Measurements from ENCODE around the gene HS3ST3A1. TPM values are rescaled to one million over a fixed set of nuclear protein-coding genes. Genes with fewer than 3 reads are reported as not detected.

HS3ST3A1 gene
- total and polyA plus RNA-seq, 2 experiments from 2014 or later = 5.4 to 24.1 TPM

DNA sequence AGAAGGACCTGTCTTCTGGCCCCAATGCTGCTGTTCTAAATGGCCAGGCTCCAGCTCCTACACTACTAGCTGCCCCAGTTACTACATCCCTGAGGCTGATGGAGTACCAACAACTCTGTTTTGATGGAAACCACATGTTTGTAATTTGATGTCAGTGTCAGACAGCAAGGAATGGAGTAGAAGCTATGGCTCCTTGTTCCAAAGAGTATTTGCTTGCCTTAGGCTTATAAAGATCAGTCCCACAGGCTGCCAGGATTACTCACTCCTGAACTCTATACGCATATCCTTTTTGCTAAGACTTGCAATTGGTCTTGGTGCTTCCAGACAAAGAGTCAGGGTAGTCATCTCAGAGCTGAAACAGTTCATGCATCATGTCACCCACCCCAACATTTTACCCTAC, 139.6 kb downstream of the HS3ST3A1 start:
- TF ChIP-seq, protein P1, sequence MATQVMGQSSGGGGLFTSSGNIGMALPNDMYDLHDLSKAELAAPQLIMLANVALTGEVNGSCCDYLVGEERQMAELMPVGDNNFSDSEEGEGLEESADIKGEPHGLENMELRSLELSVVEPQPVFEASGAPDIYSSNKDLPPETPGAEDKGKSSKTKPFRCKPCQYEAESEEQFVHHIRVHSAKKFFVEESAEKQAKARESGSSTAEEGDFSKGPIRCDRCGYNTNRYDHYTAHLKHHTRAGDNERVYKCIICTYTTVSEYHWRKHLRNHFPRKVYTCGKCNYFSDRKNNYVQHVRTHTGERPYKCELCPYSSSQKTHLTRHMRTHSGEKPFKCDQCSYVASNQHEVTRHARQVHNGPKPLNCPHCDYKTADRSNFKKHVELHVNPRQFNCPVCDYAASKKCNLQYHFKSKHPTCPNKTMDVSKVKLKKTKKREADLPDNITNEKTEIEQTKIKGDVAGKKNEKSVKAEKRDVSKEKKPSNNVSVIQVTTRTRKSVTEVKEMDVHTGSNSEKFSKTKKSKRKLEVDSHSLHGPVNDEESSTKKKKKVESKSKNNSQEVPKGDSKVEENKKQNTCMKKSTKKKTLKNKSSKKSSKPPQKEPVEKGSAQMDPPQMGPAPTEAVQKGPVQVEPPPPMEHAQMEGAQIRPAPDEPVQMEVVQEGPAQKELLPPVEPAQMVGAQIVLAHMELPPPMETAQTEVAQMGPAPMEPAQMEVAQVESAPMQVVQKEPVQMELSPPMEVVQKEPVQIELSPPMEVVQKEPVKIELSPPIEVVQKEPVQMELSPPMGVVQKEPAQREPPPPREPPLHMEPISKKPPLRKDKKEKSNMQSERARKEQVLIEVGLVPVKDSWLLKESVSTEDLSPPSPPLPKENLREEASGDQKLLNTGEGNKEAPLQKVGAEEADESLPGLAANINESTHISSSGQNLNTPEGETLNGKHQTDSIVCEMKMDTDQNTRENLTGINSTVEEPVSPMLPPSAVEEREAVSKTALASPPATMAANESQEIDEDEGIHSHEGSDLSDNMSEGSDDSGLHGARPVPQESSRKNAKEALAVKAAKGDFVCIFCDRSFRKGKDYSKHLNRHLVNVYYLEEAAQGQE (IDR thresholded peaks at IDR 0.05; ENCODE audit: unreplicated experiment) = no peak
- TF ChIP-seq EZH2 (IDR thresholded peaks at IDR 0.05; ENCODE audit: low read depth, unreplicated experiment) = no peak
- no peak for TF ChIP-seq JUNB (IDR thresholded peaks at IDR 0.05; ENCODE audit: unreplicated experiment)
- TF ChIP-seq CREB1 (CRISPR knock-in tag; IDR thresholded peaks at IDR 0.05; ENCODE audit: low read depth) = no peak
- TF ChIP-seq, protein P2, sequence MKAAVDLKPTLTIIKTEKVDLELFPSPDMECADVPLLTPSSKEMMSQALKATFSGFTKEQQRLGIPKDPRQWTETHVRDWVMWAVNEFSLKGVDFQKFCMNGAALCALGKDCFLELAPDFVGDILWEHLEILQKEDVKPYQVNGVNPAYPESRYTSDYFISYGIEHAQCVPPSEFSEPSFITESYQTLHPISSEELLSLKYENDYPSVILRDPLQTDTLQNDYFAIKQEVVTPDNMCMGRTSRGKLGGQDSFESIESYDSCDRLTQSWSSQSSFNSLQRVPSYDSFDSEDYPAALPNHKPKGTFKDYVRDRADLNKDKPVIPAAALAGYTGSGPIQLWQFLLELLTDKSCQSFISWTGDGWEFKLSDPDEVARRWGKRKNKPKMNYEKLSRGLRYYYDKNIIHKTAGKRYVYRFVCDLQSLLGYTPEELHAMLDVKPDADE (IDR thresholded peaks at IDR 0.05) = no peak
- no peak for TF ChIP-seq NANOG (IDR thresholded peaks at IDR 0.05; ENCODE audit: borderline replicate concordance)
- TF ChIP-seq POLR2AphosphoS5 (IDR thresholded peaks at IDR 0.05; ENCODE audit: low read depth) = no peak
- no peak for TF ChIP-seq ZNF331 (CRISPR knock-in tag; IDR thresholded peaks at IDR 0.05; ENCODE audit: low read depth)
- TF ChIP-seq, protein P3, sequence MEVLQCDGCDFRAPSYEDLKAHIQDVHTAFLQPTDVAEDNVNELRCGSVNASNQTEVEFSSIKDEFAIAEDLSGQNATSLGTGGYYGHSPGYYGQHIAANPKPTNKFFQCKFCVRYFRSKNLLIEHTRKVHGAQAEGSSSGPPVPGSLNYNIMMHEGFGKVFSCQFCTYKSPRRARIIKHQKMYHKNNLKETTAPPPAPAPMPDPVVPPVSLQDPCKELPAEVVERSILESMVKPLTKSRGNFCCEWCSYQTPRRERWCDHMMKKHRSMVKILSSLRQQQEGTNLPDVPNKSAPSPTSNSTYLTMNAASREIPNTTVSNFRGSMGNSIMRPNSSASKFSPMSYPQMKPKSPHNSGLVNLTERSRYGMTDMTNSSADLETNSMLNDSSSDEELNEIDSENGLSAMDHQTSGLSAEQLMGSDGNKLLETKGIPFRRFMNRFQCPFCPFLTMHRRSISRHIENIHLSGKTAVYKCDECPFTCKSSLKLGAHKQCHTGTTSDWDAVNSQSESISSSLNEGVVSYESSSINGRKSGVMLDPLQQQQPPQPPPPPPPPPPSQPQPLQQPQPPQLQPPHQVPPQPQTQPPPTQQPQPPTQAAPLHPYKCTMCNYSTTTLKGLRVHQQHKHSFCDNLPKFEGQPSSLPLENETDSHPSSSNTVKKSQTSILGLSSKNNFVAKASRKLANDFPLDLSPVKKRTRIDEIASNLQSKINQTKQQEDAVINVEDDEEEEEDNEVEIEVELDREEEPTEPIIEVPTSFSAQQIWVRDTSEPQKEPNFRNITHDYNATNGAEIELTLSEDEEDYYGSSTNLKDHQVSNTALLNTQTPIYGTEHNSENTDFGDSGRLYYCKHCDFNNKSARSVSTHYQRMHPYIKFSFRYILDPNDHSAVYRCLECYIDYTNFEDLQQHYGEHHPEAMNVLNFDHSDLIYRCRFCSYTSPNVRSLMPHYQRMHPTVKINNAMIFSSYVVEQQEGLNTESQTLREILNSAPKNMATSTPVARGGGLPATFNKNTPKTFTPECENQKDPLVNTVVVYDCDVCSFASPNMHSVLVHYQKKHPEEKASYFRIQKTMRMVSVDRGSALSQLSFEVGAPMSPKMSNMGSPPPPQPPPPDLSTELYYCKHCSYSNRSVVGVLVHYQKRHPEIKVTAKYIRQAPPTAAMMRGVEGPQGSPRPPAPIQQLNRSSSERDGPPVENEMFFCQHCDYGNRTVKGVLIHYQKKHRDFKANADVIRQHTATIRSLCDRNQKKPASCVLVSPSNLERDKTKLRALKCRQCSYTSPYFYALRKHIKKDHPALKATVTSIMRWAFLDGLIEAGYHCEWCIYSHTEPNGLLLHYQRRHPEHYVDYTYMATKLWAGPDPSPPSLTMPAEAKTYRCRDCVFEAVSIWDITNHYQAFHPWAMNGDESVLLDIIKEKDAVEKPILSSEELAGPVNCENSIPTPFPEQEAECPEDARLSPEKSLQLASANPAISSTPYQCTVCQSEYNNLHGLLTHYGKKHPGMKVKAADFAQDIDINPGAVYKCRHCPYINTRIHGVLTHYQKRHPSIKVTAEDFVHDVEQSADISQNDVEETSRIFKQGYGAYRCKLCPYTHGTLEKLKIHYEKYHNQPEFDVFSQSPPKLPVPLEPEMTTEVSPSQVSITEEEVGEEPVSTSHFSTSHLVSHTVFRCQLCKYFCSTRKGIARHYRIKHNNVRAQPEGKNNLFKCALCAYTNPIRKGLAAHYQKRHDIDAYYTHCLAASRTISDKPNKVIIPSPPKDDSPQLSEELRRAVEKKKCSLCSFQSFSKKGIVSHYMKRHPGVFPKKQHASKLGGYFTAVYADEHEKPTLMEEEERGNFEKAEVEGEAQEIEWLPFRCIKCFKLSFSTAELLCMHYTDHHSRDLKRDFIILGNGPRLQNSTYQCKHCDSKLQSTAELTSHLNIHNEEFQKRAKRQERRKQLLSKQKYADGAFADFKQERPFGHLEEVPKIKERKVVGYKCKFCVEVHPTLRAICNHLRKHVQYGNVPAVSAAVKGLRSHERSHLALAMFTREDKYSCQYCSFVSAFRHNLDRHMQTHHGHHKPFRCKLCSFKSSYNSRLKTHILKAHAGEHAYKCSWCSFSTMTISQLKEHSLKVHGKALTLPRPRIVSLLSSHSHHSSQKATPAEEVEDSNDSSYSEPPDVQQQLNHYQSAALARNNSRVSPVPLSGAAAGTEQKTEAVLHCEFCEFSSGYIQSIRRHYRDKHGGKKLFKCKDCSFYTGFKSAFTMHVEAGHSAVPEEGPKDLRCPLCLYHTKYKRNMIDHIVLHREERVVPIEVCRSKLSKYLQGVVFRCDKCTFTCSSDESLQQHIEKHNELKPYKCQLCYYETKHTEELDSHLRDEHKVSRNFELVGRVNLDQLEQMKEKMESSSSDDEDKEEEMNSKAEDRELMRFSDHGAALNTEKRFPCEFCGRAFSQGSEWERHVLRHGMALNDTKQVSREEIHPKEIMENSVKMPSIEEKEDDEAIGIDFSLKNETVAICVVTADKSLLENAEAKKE (CRISPR knock-in tag; IDR thresholded peaks at IDR 0.05) = no peak
- no peak for TF ChIP-seq EZH2phosphoT487 (IDR thresholded peaks at IDR 0.05; ENCODE audit: unreplicated experiment)
- no peak overlapping the region for H2AFZ ChIP-seq
- Mint-ChIP-seq H3K4me3 (no peak overlapping the region), H3K9me3 (no peaks in the 10 kb centered on the region), H3K4me1 (no peaks in the 10 kb centered on the region), H3K27ac (no peak overlapping the region), H3K36me3 (ENCODE audit: low read depth) (no peaks in the 10 kb centered on the region), H3K27me3 (ENCODE audit: insufficient read depth, low read depth, poor library complexity) (no peaks in the 10 kb centered on the region)
- H3K9me2 ChIP-seq (ENCODE audit: insufficient read depth) = peaks cover 9% of the 10 kb centered on the region
- H3K4me2 ChIP-seq = no peak overlapping the region
- H3K79me2 ChIP-seq (replicated peaks; ENCODE audit: insufficient read depth) = no peaks in the 10 kb centered on the region
- no peaks in the 10 kb centered on the region for H4K20me1 ChIP-seq (replicated peaks; ENCODE audit: insufficient read depth)
- H3K27ac ChIP-seq (ENCODE audit: low read depth) = no peak overlapping the region
- no peaks in the 10 kb centered on the region for H3K27me3 ChIP-seq (ENCODE audit: insufficient read depth)
- no peak overlapping the region for H3K4me3 ChIP-seq
- H3F3A ChIP-seq (replicated peaks; ENCODE audit: low read depth) = no peaks in the 10 kb centered on the region
- no peak for ATAC-seq
- no peak for DNase-seq (ENCODE audit: low spot score)
- H3K4me1 ChIP-seq (ENCODE audit: insufficient read depth) = no peaks in the 10 kb centered on the region
- no peaks in the 10 kb centered on the region for H3K36me3 ChIP-seq (ENCODE audit: insufficient read depth)
